Measurements from ENCODE around the gene MVB12B.

DNA sequence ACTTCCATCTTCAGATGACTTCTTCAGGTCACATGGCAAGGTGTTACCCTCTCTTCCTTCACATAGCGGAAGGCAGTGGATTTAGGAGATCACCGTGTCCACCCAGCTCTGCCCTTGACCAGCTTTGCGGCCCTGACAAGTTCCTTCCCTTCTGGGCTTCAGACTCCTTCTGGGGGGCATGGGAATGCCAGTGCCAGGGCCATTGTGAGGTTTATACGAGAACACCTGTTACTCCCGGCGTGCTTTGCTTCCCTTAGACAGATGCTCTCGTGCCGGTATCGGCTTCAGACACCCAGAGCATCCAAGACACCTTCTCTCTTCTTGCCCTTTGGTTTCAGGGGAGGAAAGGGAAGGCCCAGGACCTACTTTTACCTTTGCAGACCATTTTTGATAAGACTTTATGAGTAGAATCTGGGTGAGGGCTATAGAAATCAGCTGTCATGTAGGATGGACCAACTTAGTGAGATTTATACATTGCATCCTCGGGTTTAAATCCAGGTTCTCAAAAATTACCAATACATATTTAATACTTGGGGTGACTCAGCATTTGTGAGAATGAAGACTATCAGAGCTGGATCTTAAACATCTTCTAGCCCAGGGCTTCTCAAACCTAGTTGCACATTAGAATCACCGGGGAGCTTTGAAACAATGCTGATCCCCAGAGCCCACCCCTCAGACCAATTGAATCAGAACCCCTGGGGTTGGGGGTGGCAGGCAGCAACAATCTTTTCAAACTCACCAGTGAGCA, 138.2 kb downstream of the MVB12B start:
- no peak for TF ChIP-seq POLR2A (IDR thresholded peaks at IDR 0.05)
- no peak for TF ChIP-seq CTCF (IDR thresholded peaks at IDR 0.05)
